GM12874 (cell line): ENCODE measurements around the gene CALCOCO1.

Experiments
- CTCF ChIP-seq: IDR thresholded peaks from 2 replicates; pipeline ENCODE4 v1.5.1; 2011; ENCODE audit warnings: low read depth, mild to moderate bottlenecking, control low read depth, low read length, moderate library complexity; ENCODE audit not compliant: insufficient read depth

The CALCOCO1 gene

GRCh38 chr12:53714004-53714403, 13.2 kb downstream of the CALCOCO1 start:
- TF ChIP-seq CTCF: no peak

- no peak for TF ChIP-seq CTCF
These were observed 13.7 kb downstream of the CALCOCO1 start for GRCh38 chr12:53713516-53713915.

GRCh38 chr12:53712059-53712643, 15.1 kb downstream of the CALCOCO1 start:
- TF ChIP-seq CTCF: no peak

GRCh38 chr12:53710091-53710490, 17.2 kb downstream of the CALCOCO1 start:
- no peak for TF ChIP-seq CTCF

GRCh38 chr12:53709671-53710070, 17.6 kb downstream of the CALCOCO1 start:
- no peak for TF ChIP-seq CTCF

- no peak for TF ChIP-seq CTCF
These were observed 21.2 kb downstream of the CALCOCO1 start for GRCh38 chr12:53706080-53706479.

GRCh38 chr12:53703756-53704155, 23.5 kb downstream of the CALCOCO1 start:
- no peak for TF ChIP-seq CTCF
